HL-60 (cell line): ENCODE data around the gene PHF21B.
"Not testable (repeated sequence)": the region's sequence is repeated elsewhere in the genome, so short reads cannot be mapped to it uniquely, and the experiment has no call there.

Source experiments
- DNase-seq, 2 experiments: peaks; one replicate each; pipeline ENCODE4 v3.0.0-alpha.2; 2010 to 2020; ENCODE audit warnings: low read depth in 1 of 2, low spot score in 1 of 2
- H3K27ac ChIP-seq: fragments of 250-450 bp; sonication (Bioruptor Pico); replicated peaks from 2 replicates; pipeline ENCODE4 v1.5.1; 2020; ENCODE audit warnings: mild to moderate bottlenecking, moderate library complexity
- H3K27me3 ChIP-seq: fragments of 250-450 bp; sonication (Bioruptor Pico); 2 replicates; pipeline ENCODE4 v1.5.1; 2021; ENCODE audit warnings: mild to moderate bottlenecking, moderate library complexity; ENCODE audit not compliant: insufficient read depth, poor library complexity, severe bottlenecking
- H3K4me3 ChIP-seq: replicated peaks from 2 replicates; pipeline ENCODE4 v1.5.1; 2011; ENCODE audit warnings: mild to moderate bottlenecking, control low read depth, low read length; ENCODE audit not compliant: insufficient read depth
- CTCF ChIP-seq: IDR thresholded peaks from one replicate; pipeline ENCODE4 v1.5.1; 2011; ENCODE audit warnings: low read length, control low read depth, inconsistent platforms; ENCODE audit not compliant: insufficient read depth
- GABPA ChIP-seq: IDR thresholded peaks from 2 replicates; pipeline ENCODE4 v1.6.1; 2012; ENCODE audit warnings: low read depth
- POLR2AphosphoS5 ChIP-seq: IDR thresholded peaks from 2 replicates; pipeline ENCODE4 v1.6.1; 2012; ENCODE audit warnings: low read depth
- REST ChIP-seq: IDR thresholded peaks from 2 replicates; pipeline ENCODE4 v1.6.1; 2012; ENCODE audit warnings: low read depth; ENCODE audit not compliant: insufficient replicate concordance
- SPI1 ChIP-seq: IDR thresholded peaks from 2 replicates; pipeline ENCODE4 v1.6.1; 2012; ENCODE audit warnings: low read depth, mild to moderate bottlenecking, borderline replicate concordance

PHF21B gene

GRCh38 chr22:44964722-44965078 is 45.1 kb downstream of the PHF21B start:
- DNase-seq: no peak

GRCh38 chr22:44963832-44964721 is 45.7 kb downstream of the PHF21B start:
- H3K4me3 ChIP-seq: no peak overlapping the region
- no peak for TF ChIP-seq REST
- no peak for TF ChIP-seq SPI1
- no peak for TF ChIP-seq CTCF
- TF ChIP-seq POLR2AphosphoS5: no peak
- TF ChIP-seq GABPA: no peak
- no peak overlapping the region for H3K27ac ChIP-seq
- H3K27me3 ChIP-seq: no peaks in the 10 kb centered on the region
- no peak for DNase-seq

More at GRCh38 chr22:44964722-44965078, 45.1 kb downstream of the PHF21B start:
- TF ChIP-seq POLR2AphosphoS5 (no peak), SPI1 (no peak), CTCF (no peak), REST (no peak), GABPA (no peak)
- Histone ChIP-seq H3K27ac (no peak overlapping the region), H3K27me3 (no peaks in the 10 kb centered on the region), H3K4me3 (no peak overlapping the region)

GRCh38 chr22:44962741-44963454 is 46.9 kb downstream of the PHF21B start:
- TF ChIP-seq CTCF (no peak), POLR2AphosphoS5 (no peak), SPI1 (no peak), GABPA (no peak), REST (no peak)
- Histone ChIP-seq H3K4me3 (no peak overlapping the region), H3K27me3 (no peaks in the 10 kb centered on the region), H3K27ac (no peak overlapping the region)
- DNase-seq: no peak

- not testable (repeated sequence) for DNase-seq, H3K27ac ChIP-seq, H3K4me3 ChIP-seq, H3K27me3 ChIP-seq
These were observed 48.1 kb downstream of the PHF21B start for GRCh38 chr22:44961682-44962081.
